ENCODE data around the gene CLN6. TPM values are rescaled to one million over a fixed set of nuclear protein-coding genes. Genes with fewer than 3 reads are reported as not detected.

Gene CLN6
- total and polyA plus RNA-seq, 2 experiments from 2014 or later, result 10.7 to 18.7 TPM

- Histone ChIP-seq H3K27me3 (no peaks in the 10 kb centered on the region), H3K4me2 (no peak overlapping the region), H3K4me1 (ENCODE audit: insufficient read depth) (peaks cover 23% of the 10 kb centered on the region), H3K79me2 (peaks cover 12% of the 10 kb centered on the region), H3K36me3 (replicated peaks; ENCODE audit: insufficient read depth, low read depth) (no peaks in the 10 kb centered on the region), H3K4me3 (no peak overlapping the region), H3K27ac (no peak overlapping the region), H2AFZ (no peak overlapping the region), H3K9me3 (ENCODE audit: low read depth) (no peaks in the 10 kb centered on the region), H4K20me1 (ENCODE audit: insufficient read depth, poor library complexity, severe bottlenecking) (no peaks in the 10 kb centered on the region), H3K9me2 (replicated peaks; ENCODE audit: insufficient read depth) (no peaks in the 10 kb centered on the region)
- WGBS (ENCODE audit: low lambda C conversion rate, missing lambda C conversion rate), result 83% methylated on average over 7 of the region's 7 CpGs
- no peak for TF ChIP-seq EZH2 (IDR thresholded peaks at IDR 0.05; ENCODE audit: borderline replicate concordance)
- no peak for TF ChIP-seq EZH2phosphoT487 (IDR thresholded peaks at IDR 0.05; ENCODE audit: low read depth, severe bottlenecking, unreplicated experiment)
- no peak for TF ChIP-seq CTCF (IDR thresholded peaks at IDR 0.05; ENCODE audit: poor library complexity)
- no peak for DNase-seq (ENCODE audit: low spot score)
Observed at GRCh38 chr15:68209272-68209671, 20.3 kb downstream of the CLN6 start.

- H3K9me3 ChIP-seq (ENCODE audit: low read depth), result no peaks in the 10 kb centered on the region
- DNase-seq (ENCODE audit: low spot score), result no peak
- no peak overlapping the region for H3K27ac ChIP-seq
- H3K27me3 ChIP-seq, result no peaks in the 10 kb centered on the region
- 86% methylated on average over 13 of the region's 13 CpGs for WGBS (ENCODE audit: low lambda C conversion rate, missing lambda C conversion rate)
- no peaks in the 10 kb centered on the region for H4K20me1 ChIP-seq (ENCODE audit: insufficient read depth, poor library complexity, severe bottlenecking)
- H3K4me2 ChIP-seq, result no peak overlapping the region
- H3K4me3 ChIP-seq, result no peak overlapping the region
- no peak for TF ChIP-seq EZH2phosphoT487 (IDR thresholded peaks at IDR 0.05; ENCODE audit: low read depth, severe bottlenecking, unreplicated experiment)
- TF ChIP-seq CTCF (IDR thresholded peaks at IDR 0.05; ENCODE audit: poor library complexity), result no peak
- no peak for TF ChIP-seq EZH2 (IDR thresholded peaks at IDR 0.05; ENCODE audit: borderline replicate concordance)
- peaks cover 28% of the 10 kb centered on the region for H3K4me1 ChIP-seq (ENCODE audit: insufficient read depth)
- no peaks in the 10 kb centered on the region for H3K36me3 ChIP-seq (replicated peaks; ENCODE audit: insufficient read depth, low read depth)
- no peaks in the 10 kb centered on the region for H3K9me2 ChIP-seq (replicated peaks; ENCODE audit: insufficient read depth)
- H3K79me2 ChIP-seq, result peaks cover 16% of the 10 kb centered on the region
- H2AFZ ChIP-seq, result no peak overlapping the region
Observed at GRCh38 chr15:68208636-68209240, 20.8 kb downstream of the CLN6 start.

GRCh38 chr15:68208136-68208535, 21.4 kb downstream of the CLN6 start:
- no peak overlapping the region for H2AFZ ChIP-seq
- no peak for DNase-seq (ENCODE audit: low spot score)
- H3K27ac ChIP-seq, result no peak overlapping the region

More at GRCh38 chr15:68208136-68208535, 21.4 kb downstream of the CLN6 start:
- TF ChIP-seq EZH2 (IDR thresholded peaks at IDR 0.05; ENCODE audit: borderline replicate concordance), result no peak
- TF ChIP-seq CTCF (IDR thresholded peaks at IDR 0.05; ENCODE audit: poor library complexity), result no peak
- TF ChIP-seq EZH2phosphoT487 (IDR thresholded peaks at IDR 0.05; ENCODE audit: low read depth, severe bottlenecking, unreplicated experiment), result no peak
- Histone ChIP-seq H4K20me1 (ENCODE audit: insufficient read depth, poor library complexity, severe bottlenecking) (no peaks in the 10 kb centered on the region), H3K79me2 (peaks cover 23% of the 10 kb centered on the region), H3K4me3 (no peak overlapping the region), H3K36me3 (replicated peaks; ENCODE audit: insufficient read depth, low read depth) (no peaks in the 10 kb centered on the region), H3K4me2 (no peak overlapping the region), H3K4me1 (ENCODE audit: insufficient read depth) (peaks cover 33% of the 10 kb centered on the region), H3K9me3 (ENCODE audit: low read depth) (no peaks in the 10 kb centered on the region), H3K9me2 (replicated peaks; ENCODE audit: insufficient read depth) (no peaks in the 10 kb centered on the region), H3K27me3 (no peaks in the 10 kb centered on the region)
- WGBS (ENCODE audit: low lambda C conversion rate, missing lambda C conversion rate), result 95% methylated on average over 16 of the region's 16 CpGs
